ENCODE data around the gene SMCO4.

DNA sequence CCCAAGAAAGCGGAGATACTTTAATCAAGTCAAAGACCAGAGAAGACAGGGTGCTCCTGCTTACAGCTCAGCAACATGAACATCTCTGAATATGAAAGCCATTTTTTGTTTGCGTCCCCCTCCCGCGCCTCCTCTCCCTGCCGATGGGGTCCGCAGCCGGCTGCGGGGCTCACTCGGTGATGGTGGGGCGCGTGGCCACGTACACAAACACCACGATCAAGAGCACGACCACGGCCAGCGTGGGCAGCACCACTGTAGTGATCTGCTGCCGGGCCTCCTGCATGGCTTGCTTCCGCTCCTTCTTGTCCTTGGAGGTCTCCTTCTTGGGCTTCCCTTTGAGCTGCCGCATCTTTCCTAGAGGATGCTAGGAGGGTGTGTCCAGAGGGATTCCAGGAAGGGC is 64.3 kb downstream of the SMCO4 start:
- TF ChIP-seq, protein P1, sequence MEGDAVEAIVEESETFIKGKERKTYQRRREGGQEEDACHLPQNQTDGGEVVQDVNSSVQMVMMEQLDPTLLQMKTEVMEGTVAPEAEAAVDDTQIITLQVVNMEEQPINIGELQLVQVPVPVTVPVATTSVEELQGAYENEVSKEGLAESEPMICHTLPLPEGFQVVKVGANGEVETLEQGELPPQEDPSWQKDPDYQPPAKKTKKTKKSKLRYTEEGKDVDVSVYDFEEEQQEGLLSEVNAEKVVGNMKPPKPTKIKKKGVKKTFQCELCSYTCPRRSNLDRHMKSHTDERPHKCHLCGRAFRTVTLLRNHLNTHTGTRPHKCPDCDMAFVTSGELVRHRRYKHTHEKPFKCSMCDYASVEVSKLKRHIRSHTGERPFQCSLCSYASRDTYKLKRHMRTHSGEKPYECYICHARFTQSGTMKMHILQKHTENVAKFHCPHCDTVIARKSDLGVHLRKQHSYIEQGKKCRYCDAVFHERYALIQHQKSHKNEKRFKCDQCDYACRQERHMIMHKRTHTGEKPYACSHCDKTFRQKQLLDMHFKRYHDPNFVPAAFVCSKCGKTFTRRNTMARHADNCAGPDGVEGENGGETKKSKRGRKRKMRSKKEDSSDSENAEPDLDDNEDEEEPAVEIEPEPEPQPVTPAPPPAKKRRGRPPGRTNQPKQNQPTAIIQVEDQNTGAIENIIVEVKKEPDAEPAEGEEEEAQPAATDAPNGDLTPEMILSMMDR (IDR thresholded peaks at IDR 0.05): no peak
- TF ChIP-seq POLR2AphosphoS5 (IDR thresholded peaks at IDR 0.05; ENCODE audit: low read depth, low read length): no peak
- TF ChIP-seq TCF7L2 (IDR thresholded peaks at IDR 0.05; ENCODE audit: low read depth, low read length): no peak
- TF ChIP-seq, protein P2, sequence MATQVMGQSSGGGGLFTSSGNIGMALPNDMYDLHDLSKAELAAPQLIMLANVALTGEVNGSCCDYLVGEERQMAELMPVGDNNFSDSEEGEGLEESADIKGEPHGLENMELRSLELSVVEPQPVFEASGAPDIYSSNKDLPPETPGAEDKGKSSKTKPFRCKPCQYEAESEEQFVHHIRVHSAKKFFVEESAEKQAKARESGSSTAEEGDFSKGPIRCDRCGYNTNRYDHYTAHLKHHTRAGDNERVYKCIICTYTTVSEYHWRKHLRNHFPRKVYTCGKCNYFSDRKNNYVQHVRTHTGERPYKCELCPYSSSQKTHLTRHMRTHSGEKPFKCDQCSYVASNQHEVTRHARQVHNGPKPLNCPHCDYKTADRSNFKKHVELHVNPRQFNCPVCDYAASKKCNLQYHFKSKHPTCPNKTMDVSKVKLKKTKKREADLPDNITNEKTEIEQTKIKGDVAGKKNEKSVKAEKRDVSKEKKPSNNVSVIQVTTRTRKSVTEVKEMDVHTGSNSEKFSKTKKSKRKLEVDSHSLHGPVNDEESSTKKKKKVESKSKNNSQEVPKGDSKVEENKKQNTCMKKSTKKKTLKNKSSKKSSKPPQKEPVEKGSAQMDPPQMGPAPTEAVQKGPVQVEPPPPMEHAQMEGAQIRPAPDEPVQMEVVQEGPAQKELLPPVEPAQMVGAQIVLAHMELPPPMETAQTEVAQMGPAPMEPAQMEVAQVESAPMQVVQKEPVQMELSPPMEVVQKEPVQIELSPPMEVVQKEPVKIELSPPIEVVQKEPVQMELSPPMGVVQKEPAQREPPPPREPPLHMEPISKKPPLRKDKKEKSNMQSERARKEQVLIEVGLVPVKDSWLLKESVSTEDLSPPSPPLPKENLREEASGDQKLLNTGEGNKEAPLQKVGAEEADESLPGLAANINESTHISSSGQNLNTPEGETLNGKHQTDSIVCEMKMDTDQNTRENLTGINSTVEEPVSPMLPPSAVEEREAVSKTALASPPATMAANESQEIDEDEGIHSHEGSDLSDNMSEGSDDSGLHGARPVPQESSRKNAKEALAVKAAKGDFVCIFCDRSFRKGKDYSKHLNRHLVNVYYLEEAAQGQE (IDR thresholded peaks at IDR 0.05; ENCODE audit: insufficient read depth in 1 of 2, low read depth in 2 of 2, low read length in 1 of 2): no peak

All from Panc1 (cell line).